GM19395 (cell line): ENCODE results near the gene PI4K2A.

Experiments
- ATAC-seq: cut with Tn5 transposase; IDR thresholded peaks from one replicate; pipeline ENCODE4 v1.9.1; 2021; ENCODE audit warnings: mild to moderate bottlenecking, moderate library complexity; ENCODE audit not compliant: unreplicated experiment

Gene PI4K2A

DNA sequence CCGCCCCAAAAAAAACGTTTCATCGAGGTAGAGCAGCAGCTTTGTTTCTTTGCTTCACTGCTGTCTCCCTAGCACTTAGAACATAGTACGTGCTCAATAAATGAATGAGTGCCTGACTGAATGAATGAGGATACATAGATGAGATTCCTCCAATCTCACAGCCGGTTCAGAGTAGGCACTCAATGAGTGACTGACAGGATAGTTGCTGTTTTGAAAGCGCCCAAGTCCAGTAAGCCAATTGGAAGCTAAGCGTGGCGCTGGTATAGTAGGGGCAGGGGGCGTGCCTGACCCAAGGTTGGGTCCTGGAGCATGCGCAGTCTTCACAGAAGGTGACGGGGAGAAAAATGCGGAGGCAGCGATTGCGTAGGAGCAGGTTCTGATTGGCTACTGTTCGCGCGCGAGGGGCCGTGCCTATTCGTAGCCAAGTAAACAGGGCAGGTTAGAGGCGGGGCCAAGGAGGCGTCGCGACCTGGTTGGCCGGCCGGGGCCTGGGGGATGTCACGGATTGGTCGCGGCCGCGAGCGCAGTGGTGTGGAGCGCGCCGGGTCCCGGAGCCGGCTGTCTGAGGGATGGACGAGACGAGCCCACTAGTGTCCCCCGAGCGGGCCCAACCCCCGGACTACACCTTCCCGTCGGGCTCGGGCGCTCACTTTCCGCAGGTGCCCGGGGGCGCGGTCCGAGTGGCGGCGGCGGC lies at the start of gene PI4K2A:
PI4K2A (plus strand) TSS at position 498 of the 694 bp plus-strand sequence; CDS start at position 570, 72 bp downstream.
- peak; percentile 97 for ATAC-seq

DNA sequence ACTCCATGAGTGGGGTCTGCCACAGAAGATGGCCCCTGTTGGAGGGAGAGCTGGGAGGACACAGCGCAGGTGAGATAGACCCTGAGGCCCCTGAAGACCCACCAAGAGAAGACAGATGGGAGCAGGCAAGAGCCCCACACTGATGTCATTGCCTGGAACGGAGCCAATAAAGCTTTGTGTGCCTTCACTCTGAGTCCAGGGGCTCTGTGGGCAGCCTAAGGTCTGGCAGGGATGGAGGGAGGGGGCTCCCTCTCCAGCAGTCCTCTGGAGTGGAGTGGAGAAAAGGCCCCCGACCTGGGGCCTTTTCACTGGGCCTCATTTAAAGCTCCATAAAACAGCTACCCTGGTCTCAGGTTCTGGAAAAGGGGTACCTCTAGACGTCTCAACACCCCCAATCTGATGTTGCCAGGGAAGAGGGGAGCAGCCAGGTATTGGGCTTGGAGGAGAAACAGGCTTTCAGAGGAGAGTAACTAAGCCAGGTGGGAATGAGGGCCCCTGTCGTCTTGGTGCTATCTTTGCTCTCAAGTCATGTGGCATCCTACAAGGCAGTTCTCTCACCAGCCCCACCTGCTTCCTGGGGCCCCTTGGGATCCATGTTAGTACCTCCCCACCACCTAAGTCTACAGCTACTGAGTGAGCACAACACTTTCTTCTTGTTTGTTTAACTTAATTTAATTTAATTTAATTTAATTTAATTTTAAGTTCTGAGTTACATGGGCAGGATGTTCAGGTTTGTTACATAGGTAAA lies 49.5 kb upstream of the PI4K2A start:
- ATAC-seq = no peak

DNA sequence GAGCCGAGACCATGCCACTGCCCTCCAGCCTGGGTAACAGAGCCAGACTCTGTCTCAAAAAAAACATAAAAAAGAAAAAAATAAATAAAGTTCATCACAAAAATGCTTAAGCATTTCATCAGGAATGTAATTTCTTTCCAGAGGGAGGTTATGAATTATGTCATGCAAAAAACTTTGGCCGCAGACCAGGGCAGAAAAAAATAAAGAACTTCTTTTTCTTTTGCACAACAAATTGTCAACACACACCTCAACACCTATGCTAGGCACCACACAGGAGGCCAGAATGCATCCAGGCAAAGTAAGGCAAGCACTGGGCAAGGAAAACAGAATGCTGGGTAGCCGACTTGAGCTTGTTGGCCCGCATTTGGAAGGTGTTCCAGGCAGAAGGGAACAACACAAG lies 47.0 kb upstream of the PI4K2A start:
- ATAC-seq = no peak

DNA sequence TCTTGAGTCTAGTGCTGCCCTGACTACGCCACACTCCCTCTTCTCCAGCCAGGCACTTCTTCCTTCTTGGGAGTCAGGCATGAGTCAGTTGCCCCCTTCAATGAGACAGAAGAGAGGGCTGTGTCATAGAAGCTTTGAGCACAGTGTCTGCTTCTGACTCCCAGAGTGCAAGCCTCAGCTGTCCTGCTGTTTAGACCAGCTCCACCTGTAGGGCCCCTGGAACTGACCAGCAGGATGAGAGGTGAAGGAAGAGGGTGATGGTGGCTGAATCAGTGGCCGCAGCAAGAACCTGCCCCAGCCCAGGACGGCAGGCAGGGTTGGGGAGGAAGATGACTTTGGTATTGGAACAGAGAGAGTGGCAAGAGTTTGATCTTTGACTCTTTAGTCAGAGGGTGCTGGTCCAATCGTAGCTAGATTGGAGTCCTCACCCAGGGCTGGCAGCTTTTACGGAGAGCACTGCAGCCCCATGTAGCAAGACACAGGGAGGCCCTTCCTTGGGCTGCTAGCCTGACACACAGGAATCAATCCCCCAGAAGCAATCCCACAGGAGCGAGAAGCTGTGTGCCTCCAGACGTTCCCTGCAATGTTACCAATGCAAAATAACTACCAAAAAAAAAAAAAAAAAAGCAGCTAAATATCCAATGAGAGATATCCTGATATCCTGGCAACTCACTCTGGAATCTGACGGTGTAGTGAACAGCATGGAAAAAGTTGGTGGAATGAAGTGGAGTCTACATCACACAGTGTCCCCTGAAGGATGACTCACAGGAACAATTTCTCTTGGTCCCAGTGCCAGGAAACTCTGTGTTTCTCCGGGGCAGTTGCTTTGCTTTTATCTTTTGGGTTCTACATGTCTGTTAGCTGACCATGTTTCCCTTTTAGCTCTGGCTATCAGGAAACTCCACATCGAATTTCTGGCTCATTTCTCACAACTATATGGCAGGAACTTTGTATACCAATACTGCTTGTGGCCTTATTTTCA lies 44.1 kb upstream of the PI4K2A start:
- ATAC-seq = no peak

DNA sequence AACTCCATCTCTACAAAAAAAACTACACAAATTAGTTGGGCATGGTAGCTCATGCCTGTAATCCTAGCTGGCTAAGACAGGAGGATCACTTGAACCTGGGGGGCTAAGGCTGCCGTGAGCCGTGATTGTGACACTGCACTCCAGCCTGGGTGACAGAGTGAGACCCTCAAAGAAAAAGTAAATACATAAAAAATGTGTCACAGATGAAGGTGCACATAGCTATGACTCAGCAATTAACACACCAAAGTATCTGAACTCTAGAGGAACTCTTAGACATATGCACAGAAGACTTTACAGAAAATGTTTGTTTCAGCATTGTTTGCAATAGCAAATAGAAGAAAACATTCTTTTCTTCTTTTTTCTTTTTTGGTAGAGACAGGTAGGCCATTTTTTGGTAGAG lies 42.7 kb upstream of the PI4K2A start:
- no peak for ATAC-seq

DNA sequence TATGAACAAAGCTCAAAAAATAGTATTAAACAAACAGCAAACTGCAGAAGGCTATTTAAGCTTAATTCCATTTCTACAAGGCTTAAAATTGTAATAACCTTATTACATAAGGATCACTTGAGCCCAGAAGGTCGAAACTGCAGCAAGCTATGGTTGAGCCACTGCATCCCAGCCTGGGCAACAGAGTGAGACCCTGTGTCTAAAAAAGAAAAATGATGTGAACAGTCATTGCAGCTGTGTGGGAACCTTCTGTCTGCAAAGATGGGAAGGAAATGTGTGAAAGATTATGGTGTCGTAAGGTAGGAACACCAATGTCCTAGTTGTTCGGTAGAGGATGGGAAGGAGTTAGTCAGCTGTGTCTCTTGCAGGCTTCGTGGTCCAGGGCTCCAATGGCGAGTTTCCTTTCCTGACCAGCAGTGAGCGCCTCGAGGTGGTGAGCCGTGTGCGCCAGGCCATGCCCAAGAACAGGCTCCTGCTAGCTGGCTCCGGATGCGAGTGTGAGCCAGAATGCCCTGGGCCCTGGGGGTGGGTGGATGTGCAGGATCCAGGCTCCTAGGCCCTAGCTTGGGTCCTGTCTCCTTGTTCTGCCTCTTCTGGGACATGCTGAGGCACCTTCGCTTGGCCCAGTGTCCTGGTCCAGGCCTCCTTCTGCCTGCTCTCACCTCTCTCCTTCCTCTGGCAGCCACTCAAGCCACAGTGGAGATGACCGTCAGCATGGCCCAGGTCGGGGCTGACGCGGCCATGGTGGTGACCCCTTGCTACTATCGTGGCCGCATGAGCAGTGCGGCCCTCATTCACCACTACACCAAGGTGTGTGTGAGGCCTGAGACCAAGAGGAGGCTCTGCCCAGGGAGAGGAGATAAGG lies 41.8 kb upstream of the PI4K2A start:
- ATAC-seq = no peak

DNA sequence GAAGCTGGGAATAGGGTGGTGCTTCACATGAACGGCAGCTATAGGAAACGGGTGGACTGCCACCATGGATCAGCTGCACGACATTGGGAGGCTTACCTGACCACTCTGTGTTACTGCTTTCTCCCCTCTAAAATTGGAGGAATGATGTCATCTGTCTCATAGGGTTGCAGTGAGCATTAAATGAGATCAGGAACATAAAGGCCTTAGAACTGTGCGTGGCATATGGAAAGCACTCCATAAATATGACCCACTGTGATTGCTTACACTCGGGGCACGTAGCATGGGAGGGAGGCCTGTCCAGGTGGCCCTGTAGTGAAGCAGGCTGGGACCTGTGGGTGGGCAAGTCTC lies 41.2 kb upstream of the PI4K2A start:
- ATAC-seq = no peak

DNA sequence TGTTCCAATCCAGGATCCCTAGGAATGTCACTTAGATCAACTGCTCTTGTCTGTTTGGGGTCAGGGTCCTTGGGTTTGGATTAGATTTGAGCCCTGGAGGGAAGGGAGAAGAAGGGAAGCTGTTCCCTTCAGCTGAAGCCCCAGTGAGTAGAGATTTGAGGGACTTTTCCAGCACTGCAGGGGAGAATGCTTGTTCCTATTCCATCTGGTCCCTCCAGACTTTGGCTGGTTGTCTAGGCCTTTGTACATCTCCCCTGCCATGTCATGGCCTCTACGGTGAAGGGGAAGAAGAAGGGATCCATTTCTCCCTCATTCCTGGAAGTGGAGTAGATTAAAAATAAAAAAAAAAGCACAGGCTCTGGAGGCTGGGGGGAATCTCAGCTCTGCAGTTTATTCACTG lies 39.9 kb upstream of the PI4K2A start:
- ATAC-seq = no peak

DNA sequence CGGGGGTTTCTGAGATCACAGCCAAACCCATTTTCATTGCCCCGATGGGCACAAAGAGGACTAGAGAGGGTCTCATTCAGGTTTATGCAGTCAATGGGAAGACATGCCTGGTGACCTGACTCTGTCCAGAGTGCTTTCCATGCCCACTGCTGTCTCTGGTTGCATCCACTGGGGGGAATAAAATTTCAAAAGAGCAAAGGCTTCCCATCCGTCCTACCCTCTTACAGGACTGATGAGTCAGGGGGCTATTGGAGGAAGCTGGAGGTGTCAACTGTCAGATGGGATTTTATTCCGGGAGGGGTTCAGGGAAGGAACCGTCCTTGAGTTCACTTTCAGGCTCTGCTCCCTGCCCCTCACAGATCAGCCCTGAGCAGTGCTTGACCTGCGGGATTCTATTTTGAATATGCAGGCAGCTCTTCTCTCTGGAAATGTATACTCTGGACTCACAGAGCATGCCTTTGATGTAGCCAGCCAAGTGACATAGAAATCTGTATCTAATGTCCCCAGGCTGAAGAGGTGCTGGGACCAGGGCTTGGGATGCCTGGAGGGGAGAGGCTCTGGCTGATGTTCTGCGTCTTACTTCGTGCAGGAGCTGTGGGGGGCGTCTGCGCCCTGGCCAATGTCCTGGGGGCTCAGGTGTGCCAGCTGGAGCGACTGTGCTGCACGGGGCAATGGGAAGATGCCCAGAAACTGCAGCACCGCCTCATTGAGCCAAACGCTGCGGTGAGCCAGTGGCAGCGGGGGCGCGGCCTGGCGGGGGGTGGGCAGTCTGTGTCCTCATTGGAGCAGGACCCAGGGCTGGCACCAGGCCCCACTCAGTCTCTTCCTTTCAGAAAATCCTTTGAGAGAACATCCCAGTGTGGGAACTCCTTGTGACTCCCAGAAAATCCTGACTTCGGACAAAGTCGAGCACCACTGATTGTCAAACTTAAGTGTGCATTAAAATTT lies 38.9 kb upstream of the PI4K2A start:
- ATAC-seq = no peak

DNA sequence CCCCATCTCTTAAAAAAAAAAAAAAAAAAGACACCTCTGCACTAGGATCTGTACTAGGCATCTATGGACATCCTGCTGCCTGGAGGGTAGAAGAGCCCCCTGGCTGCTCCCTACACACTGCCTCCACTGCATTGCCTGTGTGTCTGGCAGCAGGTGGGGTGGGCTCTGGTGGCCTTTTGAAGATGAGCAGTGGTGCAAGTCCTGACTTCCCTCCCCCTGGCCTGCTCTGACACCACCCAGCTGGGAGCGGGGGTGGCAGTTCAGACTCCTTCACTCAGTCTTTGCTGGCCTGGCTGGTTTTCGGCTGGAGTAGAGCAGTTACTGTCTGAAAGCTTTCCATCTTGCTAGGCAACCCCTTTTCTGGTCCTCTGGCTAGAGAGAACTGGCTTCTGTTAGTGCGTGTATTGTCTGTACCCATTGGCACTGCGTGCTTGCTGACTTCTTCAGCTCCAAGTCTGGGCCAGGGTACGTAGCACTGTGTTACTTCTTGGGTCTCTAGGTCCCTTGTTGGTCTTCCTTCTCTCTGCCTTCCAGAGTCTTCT lies 33.3 kb upstream of the PI4K2A start:
- no peak for ATAC-seq

DNA sequence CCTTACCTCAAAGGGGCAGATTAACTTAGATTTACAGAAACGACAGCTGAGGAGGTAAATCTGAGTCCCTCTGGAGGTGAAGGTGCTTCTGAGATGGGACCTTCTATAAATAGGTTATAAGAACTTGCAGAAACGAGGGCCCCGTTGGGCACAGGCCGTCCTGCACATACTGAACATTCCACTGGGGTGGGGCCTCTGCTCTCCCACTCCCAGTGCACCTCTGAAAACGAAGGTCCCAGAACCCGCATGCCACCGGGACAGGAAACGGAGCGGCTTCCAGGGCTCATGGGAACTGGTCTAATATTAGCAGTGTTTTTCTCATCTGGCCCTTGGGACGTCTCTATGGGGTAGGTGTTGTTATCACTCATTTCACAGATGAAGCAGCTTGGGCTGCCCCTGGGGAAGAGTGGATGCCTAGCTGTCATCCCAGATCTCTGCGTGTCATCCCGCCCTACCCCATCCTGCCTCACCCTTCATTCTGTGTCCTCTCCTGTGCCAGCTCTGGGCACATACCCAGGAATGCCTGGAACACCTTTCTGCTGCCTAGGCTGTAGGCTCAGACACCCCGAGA lies 31.4 kb upstream of the PI4K2A start:
- ATAC-seq = no peak

DNA sequence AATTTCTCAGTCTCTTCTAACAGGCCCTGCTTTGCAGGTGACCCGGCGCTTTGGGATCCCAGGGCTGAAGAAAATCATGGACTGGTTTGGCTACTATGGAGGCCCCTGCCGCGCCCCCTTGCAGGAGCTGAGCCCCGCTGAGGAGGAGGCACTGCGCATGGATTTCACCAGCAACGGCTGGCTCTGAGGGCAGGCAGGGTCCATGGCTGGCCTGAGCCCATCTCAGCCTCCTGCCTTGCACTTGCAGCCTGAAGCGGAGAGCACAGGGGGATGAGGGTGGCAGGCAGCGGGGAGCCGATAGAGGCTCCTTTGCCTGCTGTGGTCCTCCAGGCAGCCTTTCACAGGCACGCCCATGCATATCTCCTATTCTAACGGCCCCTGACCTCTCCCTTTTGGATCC lies 29.0 kb upstream of the PI4K2A start:
- ATAC-seq = no peak

DNA sequence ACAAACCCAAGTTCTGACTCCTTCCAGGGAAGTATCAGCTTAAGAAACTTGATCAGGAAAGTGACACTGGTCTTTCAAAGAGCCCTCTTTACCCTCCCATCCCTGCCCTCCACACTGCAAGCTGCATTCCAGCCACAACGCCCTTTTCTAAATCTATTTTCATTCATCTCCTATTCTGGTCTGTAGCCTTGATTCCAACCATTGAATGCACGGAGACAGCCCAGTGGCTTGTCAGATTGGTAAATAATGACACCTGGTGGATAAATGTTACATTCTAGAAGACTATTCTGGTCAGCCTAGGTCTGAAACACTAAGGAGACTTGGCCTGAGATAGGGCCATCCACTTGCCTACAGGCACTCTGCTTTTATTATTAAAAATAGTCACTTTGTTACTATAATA lies 28.1 kb upstream of the PI4K2A start:
- ATAC-seq = no peak

DNA sequence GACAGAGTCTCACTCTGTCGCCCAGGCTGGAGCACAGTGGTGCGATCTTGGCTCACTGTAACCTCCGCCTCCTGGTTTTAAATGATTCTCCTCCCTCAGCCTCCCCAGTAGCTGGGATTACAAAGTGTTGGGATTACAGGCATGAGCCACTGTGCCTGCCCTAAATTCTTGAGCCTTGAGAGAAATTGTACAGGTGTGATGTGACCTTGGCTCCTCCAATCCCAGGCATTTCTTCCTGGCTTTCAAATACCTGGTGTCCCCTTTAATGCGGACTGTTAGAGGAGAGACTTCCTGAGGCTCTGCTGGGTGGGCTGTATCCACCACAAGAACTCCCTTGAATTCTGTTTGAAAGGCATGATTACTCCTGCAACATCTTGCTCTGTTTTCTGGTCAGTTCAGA lies 22.2 kb upstream of the PI4K2A start:
- ATAC-seq = no peak

DNA sequence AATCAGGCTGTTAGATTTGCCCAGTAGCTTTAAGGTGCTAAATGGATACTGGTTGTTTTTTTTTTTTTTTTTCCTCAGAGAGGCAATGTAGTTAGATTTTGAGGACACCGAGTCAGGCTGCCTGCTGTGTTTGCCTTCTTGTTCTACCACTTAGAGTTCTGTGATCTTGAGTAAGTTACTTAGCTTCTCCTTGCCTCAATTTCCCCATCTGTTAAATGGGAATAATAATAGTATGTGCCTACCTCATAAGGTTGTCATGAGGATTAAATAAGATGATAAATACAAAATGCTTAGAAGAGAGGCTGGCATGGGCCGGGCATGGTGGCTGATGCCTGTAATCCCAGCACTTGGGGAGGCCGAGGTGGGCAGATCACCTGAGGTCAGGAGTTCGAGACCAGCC lies 21.7 kb upstream of the PI4K2A start:
- ATAC-seq = no peak

DNA sequence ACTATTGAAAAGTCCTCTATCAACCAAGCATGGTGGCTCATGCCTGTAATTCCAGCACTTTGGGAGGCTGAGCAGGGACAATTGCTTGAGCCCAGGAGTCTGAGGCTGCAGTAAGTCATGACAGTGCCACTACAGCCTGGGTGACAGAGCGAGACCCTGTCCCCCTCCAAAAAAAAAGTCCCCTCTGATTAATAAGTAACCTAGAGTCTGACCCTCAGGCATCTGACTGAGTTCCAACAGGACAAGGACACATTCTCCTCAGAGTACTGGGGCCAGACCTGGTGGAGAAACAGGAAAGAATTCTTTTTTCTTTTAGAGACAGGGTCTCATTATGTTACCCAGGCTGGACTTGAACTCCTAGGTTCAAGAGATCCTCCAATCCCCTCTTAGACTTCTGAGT lies 17.2 kb upstream of the PI4K2A start:
- ATAC-seq = no peak

DNA sequence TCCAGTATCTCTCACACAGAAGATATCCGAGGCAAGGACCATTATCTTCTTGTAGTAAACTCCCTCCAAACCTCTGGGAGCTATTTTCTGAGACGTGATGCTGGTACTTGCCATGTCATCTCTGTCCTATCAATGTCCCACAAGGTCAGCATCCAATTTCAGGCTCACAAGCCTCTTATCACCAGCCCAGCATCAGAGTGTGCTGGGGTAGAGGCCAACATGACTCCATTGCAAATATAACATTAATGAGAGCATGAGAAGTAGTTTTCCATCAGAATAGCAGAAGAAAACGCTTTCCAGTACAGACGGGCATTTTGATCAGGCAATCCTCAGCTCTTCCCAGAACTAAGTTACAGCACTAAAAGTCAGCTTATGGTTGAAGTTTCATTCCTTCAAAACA lies 12.7 kb upstream of the PI4K2A start:
- no peak for ATAC-seq

DNA sequence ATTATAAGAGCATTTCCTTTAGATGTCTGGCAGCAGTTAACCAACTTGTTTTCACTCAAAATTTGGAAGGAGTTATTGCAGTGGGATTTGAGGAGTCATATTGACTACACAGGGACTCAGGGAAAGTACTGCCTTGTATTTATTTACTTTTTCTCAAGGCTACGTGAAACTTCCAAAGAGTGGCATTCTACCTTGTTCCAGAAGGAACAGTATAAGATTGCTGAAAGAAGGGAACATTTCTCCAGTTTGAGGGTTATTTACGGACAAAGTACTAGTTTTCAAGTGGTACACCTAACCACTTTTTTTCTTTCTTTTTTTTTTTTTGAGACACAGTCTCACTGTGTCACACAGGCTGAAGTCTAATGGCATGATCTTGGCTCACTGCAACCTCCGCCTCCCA lies 12.2 kb upstream of the PI4K2A start:
- ATAC-seq = no peak

DNA sequence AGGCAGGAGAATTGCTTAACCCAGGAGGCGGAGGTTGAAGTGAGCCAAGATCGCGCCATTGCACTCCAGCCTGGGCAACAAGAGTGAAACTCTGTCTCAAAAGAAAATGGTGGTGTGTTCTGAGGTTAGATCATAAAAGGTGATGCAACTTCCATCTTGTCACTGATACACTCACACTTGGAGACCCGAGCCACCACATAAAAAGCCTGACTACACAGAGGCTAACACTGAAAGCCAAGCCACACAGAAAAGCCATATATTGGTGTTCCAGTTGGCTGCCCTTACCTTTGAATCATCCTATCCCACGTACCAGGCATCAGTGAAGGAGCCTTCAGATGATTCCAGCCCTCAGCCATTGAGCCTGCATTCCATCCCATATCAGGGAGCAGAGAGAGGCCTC lies 11.2 kb upstream of the PI4K2A start:
- no peak for ATAC-seq
